ENCODE measurements around the gene ENOPH1.

DNA sequence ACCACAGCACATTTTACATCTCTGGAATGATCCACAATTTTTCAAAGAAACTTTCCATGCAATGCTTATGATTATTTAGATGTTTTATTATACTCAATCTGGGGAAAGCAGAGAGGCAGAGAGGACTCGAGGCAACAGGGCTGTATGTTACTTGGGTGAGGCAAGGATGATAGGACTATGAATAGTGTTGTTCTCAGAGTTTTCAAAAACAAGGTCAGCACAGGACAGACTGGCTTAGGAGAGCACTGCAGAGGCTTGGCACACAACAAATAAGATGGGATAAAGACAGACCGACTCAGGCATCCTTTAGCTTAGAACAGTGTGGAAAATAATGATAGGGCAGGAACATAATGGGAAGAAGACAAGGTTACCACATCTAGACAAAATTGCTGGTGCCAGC, 66.0 kb downstream of the ENOPH1 start:
- no peak for TF ChIP-seq POLR2AphosphoS5 (IDR thresholded peaks at IDR 0.05; ENCODE audit: low read depth, low read length)
- no peak for TF ChIP-seq POLR2A (IDR thresholded peaks at IDR 0.05; ENCODE audit: low read depth, low read length)

Measured in GM12891 (cell line).